HG03064 (cell line): Measurements from ENCODE around the gene VIPR2.
"Not testable (repeated sequence)": the region's sequence is repeated elsewhere in the genome, so short reads cannot be mapped to it uniquely, and the experiment has no call there.

ENCODE experiments used
- ATAC-seq: cut with Tn5 transposase; IDR thresholded peaks from one replicate; pipeline ENCODE4 v1.9.1; 2021; ENCODE audit warnings: low read depth; ENCODE audit not compliant: unreplicated experiment

VIPR2 gene

DNA sequence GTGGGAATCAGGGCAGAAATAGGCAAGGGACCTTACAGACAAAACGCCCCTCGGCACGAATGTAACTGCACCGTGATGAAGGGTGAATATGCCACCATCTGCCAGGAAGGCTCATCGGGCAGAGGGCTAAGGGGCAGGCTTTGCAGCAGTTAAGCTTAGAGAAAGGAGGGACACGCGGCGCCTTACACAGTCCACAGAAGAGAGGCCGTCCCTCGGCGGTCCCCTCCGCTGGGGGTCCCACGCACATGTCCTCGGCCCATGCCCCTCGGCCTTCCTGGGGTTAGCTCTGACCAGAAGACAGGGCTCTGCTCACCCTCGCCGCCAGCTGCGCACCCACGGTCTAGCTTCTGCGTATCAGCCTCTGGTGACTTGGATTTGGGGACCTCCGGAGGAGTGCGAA lies 147.2 kb downstream of the VIPR2 start:
- no peak for ATAC-seq

GRCh38 chr7:158997110-158997453 lies 147.6 kb downstream of the VIPR2 start:
- ATAC-seq: no peak

DNA sequence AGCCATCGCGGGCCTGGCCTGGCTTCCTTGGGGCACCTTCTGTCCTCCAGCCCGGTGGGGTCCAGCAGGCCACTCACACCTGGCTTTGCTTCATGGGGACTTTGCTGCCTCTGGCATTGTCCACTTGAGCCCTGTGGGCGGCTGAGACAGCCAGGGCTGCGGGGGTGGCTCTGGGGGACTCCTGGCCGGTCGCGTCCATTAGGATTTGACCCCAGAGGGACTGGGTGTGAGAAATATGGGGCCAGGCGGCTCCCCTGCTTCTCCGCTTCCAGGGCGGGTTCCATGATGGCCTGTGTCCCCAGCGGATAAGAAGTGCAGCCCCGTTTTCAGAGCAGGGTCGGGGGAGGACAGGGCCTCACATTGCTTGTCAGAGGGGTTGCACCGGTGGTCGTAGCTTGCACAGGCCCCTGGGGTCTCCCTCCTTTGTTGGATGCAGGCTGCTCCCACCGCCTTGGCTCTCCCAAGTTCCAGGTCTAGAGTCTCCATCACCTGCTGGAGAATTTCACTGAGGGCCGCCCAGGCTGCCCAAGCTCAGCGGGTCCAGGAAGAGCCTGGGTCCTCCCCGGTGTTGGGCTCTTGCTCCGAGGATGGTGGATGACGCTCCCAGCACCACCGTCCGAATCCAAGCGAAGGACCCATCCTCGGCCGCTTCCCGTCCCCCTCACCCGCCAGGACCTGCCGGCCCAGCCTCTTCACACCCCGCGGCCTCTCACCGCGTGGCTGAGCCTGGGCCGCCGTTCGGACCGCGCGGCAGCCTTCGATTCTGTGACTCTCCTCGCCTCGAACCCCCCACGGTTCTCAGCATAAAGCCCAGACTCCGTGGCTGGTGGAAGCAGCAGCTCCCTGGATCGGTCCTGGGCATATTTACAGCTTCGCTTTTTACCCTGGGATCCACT lies 148.2 kb downstream of the VIPR2 start:
- no peak for ATAC-seq

DNA sequence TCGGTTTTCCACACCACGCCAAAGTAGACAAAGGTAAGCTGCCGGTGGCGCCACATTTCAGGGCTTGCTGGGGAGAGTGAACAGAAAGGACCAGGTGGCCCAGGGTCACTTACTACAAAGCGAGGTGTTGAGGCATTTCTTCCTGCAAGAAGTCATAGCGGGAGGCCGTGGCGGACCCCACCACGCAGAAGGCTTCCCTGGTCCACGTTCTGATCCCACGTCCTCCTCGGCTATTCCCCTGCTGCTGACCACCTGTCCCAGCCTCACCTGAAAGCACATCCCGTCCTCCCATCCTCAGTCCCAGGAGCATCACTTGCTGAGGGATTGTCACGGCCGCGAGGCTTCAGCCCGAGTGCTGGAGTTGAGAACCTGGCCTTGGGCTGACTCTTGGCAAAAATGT lies 149.2 kb downstream of the VIPR2 start:
- ATAC-seq: no peak

DNA sequence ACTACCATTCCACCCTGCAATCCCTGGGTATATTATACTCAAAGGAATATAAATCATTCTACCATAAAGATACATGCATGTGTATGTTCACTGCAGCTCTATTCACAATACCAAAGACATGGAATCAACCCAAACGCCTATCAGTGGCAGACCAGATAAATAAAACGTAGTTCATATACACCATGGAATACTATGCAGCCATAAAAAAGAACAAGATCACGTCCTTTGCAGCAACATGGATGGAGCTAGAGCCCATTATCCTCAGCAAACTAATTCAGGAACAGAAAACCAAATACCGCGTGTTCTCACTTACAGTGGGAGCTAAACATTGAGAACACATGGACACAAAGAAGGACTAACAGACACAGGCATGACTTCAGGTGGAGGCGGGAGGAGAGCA lies 150.0 kb downstream of the VIPR2 start:
- ATAC-seq: no peak

DNA sequence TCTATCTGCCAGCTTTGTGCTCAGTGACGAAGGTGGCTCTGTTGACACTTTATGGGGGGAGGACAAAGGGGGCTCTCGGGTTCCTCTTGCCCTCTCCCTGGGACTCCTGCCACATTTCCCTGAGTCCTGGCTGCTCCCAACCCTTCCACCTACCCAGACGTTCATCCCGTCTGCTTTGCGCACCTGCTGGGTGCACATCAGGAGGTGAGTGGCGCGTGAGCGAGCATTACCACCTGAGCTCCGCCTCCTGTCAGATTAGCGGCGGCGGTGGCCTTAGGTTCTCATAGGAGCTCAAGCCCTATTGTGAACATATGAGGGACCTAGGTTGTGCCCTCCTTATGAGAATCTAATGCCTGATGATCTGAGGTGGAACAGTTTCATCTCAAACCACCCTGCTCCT lies 151.1 kb downstream of the VIPR2 start:
- ATAC-seq: no peak

GRCh38 chr7:158992759-158993158 lies 151.9 kb downstream of the VIPR2 start:
- ATAC-seq: no peak

- no peak for ATAC-seq
Measured at GRCh38 chr7:158991824-158992621, 152.6 kb downstream of the VIPR2 start.

DNA sequence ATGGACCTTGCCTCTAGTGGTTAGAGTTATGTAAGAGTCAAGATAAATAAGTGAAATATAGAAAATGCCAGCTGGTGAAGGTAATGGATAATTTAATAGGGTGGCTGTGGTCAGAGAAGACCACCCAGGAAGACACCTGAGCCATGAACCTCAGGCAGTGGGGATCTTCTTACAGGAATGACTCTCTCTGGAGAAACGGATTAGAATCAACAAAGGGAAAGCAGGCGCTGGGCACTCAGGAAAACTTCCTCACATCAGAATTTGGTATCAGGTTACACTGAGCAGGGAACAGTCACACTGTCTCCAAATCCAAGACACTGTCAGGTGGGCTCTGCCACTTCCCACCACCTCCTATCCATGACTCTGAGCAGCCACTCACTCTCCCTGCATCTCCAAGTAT lies 155.7 kb downstream of the VIPR2 start:
- no peak for ATAC-seq

DNA sequence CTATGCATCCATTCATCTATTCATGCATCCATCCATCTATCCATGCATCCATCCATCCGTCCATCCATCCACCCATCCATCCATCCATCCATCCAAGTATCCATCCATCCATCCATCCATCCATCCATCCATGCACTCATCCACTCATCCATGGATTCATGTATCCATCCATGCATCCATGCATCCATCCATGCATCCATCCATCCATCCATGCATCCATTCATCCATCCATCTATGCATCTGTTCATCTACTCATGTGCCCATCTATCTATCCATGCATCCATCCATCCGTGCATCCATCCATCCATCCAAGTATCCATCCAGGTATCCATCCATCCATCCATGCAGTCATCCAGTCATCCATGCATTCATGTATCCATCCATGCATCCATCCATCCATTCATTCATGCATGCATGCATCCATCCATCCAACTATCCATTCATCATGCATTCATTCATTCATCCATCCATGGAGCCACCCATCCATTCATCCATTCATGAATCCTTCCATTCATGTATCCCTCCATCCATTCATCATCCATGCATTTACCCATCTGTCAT lies 156.3 kb downstream of the VIPR2 start:
- no peak for ATAC-seq

- no peak for ATAC-seq
Measured at GRCh38 chr7:158987691-158988090, 157.0 kb downstream of the VIPR2 start.

- ATAC-seq: no peak
Measured at GRCh38 chr7:158985583-158985982, 159.1 kb downstream of the VIPR2 start.

DNA sequence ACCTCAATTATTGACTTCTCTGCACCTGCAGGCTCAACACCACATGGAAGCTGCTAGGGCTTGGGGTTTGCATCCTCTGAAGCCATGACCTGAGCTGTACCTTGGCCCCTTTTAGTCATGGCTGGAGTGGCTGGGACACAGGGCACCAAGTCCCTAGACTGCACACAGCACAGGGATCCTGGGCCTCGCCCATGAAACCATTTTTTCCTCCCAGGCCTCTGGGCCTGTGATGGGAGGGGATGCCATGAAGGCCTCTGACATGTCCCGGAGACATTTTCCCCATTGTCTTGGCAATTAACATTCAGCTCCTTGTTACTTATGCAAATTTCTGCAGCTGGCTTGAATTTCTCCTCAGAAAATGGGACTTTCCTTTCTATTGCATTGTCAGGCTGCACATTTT lies 160.7 kb downstream of the VIPR2 start:
- ATAC-seq: not testable (repeated sequence)

DNA sequence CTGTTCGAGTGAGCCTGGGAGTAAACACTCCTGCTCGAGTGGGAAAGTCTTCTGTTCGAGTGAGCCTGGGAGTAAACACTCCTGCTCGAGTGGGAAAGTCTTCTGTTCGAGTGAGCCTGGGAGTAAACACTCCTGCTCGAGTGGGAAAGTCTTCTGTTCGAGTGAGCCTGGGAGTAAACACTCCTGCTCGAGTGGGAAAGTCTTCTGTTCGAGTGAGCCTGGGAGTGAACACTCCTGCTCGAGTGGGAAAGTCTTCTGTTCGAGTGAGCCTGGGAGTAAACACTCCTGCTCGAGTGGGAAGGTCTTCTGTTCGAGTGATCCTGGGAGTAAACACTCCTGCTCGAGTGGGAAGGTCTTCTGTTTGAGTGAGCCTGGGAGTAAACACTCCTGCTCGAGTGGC lies 162.6 kb downstream of the VIPR2 start:
- ATAC-seq: not testable (repeated sequence)

DNA sequence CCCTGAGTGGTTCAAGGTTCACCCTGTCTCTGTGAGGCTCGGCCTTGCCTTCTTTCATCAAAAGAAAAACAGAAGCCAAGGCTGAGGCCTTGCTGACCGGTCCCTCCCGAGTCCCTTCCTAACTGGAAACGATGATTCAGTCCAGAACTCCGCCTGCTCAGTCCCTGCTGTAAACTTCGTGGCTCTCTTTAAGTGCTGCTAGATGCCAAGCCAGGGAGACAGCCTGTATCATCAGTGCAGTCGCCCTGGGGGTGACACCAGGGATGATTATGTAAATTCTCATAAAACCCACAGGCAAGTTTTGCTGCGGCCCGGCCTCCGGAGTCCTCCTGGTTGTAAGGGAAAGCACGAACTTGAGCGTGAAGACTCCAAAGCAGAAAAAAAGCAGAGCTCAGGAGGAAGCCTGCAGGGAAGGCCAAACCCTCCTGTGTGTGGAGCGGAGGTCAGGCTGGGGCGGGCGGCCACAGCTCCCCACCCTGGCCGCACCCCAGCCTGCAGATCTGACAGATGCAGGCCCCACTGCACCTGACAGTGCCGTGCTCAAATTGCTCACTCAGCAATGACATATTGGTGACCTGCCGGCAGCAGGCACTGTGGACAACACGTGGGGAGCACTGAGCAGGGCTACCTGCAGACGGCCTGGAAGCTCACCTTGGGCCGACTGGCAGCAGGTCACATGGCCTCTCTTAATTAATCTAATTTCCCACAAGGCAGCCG lies 164.9 kb downstream of the VIPR2 start:
- ATAC-seq: no peak

GRCh38 chr7:158979023-158979529 lies 165.6 kb downstream of the VIPR2 start:
- ATAC-seq: no peak
